Stimulated activated CD8-positive, alpha-beta memory T cell treated with anti-CD3 and anti-CD28 coated beads, Interleukin-15, amount 100 ng/mL, for 1 hour (primary cell): Measurements from ENCODE around the gene UQCC2.

Experiments used
- DNase-seq: peaks from one replicate; pipeline ENCODE4 v3.0.0-alpha.2; 2020; ENCODE audit warnings: low read depth

The UQCC2 gene

GRCh38 chr6:33675968-33676367 is 35.5 kb downstream of the UQCC2 start:
- DNase-seq, result no peak

GRCh38 chr6:33673851-33674250 is 37.6 kb downstream of the UQCC2 start:
- no peak for DNase-seq

GRCh38 chr6:33672808-33673207 is 38.7 kb downstream of the UQCC2 start:
- no peak for DNase-seq

- DNase-seq, result no peak
Measured at GRCh38 chr6:33671744-33672072, 39.8 kb downstream of the UQCC2 start.

- DNase-seq, result no peak
Measured at GRCh38 chr6:33670971-33671743, 40.3 kb downstream of the UQCC2 start.

GRCh38 chr6:33670086-33670660 is 41.3 kb downstream of the UQCC2 start:
- no peak for DNase-seq

- DNase-seq, result no peak
Measured at GRCh38 chr6:33668914-33669313, 42.6 kb downstream of the UQCC2 start.

- DNase-seq, result no peak
Measured at GRCh38 chr6:33668328-33668727, 43.2 kb downstream of the UQCC2 start.

- DNase-seq, result no peak
Measured at GRCh38 chr6:33667776-33668175, 43.7 kb downstream of the UQCC2 start.

GRCh38 chr6:33667072-33667471 is 44.4 kb downstream of the UQCC2 start:
- no peak for DNase-seq

- no peak for DNase-seq
Measured at GRCh38 chr6:33665957-33666356, 45.5 kb downstream of the UQCC2 start.

GRCh38 chr6:33664506-33665057 is 46.9 kb downstream of the UQCC2 start:
- DNase-seq, result no peak

GRCh38 chr6:33663727-33664449 is 47.6 kb downstream of the UQCC2 start:
- DNase-seq, result no peak

- DNase-seq, result no peak
Measured at GRCh38 chr6:33663028-33663427, 48.5 kb downstream of the UQCC2 start.

- DNase-seq, result no peak
Measured at GRCh38 chr6:33662318-33662717, 49.2 kb downstream of the UQCC2 start.

- no peak for DNase-seq
Measured at GRCh38 chr6:33661106-33661838, 50.2 kb downstream of the UQCC2 start.

GRCh38 chr6:33659986-33660385 is 51.5 kb downstream of the UQCC2 start:
- DNase-seq, result no peak

- no peak for DNase-seq
Measured at GRCh38 chr6:33658982-33659689, 52.4 kb downstream of the UQCC2 start.

GRCh38 chr6:33656844-33657243 is 54.7 kb downstream of the UQCC2 start:
- no peak for DNase-seq

GRCh38 chr6:33654831-33655554 is 56.5 kb downstream of the UQCC2 start:
- DNase-seq, result no peak

- DNase-seq, result no peak
Measured at GRCh38 chr6:33652002-33652401, 59.5 kb downstream of the UQCC2 start.
